HCT116 (cell line): ENCODE measurements around the gene TANGO6. TPM values are rescaled to one million over a fixed set of nuclear protein-coding genes. Genes with fewer than 3 reads are reported as not detected.

ENCODE experiments used
- ATAC-seq: fragments of 200-7000 bp; cut with Tn5 transposase; 2 replicates; pipeline ENCODE4 v1.9.1; 2020; ENCODE audit warnings: mild to moderate bottlenecking, moderate library complexity
- BruUV-seq: library from RNA; stranded (reverse); fragments of 400-500 nt; replicated peaks from 2 replicates; lab custom pipeline; 2021; lab: Mats Ljungman, UMichigan
- CTCF ChIA-PET: fragments of 300-600 bp; sonication (Branson Sonifier 250); formaldehyde crosslinking; loops from one replicate; lab custom pipeline; 2021; ENCODE audit warnings: antibody characterized with exemption; lab: Charles Lee
- POLR2A ChIA-PET: fragments of 300-600, 350-600 bp; sonication (Branson Sonifier 250); formaldehyde crosslinking; loops from one replicate; lab custom pipeline; 2021; ENCODE audit warnings: antibody characterized with exemption; lab: Charles Lee
- RAD21 ChIA-PET, 2 experiments: fragments of 300-600 bp; sonication (Branson Sonifier 250); formaldehyde crosslinking; loops; one replicate each; lab custom pipeline; 2023; ENCODE audit warnings: low total read pairs in 2 of 2; ENCODE audit not compliant: uncharacterized antibody in 2 of 2, unreplicated experiment in 2 of 2, low non-redundant PET in 1 of 2; lab: Charles Lee
- DNase-seq: peaks from one replicate; pipeline ENCODE4 v3.0.0-alpha.2; 2010; ENCODE audit warnings: low read depth, low spot score
- H2AFZ ChIP-seq: fragments of 200-600 bp; shearing (Covaris generic), sonication (generic); 2 replicates; pipeline ENCODE4 v1.6.1; 2017; ENCODE audit warnings: low read depth, mixed run types, mixed read lengths, antibody characterized with exemption, low read length; ENCODE audit not compliant: poor library complexity, severe bottlenecking
- H3K27ac ChIP-seq: 2 replicates; pipeline ENCODE4 v1.5.1; 2012; ENCODE audit warnings: low read depth, low read length
- H3K27me3 ChIP-seq: fragments of 200-600 bp; sonication (generic); 2 replicates; pipeline ENCODE4 v1.6.1; 2016; ENCODE audit warnings: mixed run types, low read length, mixed read lengths; ENCODE audit not compliant: insufficient read depth
- H3K36me3 ChIP-seq, 2 experiments: fragments of 200-500 bp in 1 of 2; fragments of 200-600 bp in 1 of 2; sonication (Bioruptor generic) in 1 of 2; sonication (generic) in 1 of 2; 2 replicates each; pipeline versions ENCODE4 v1.5.1 to v1.6.1; 2014 to 2016; ENCODE audit warnings: low read length in 2 of 2, inconsistent platforms in 1 of 2, mixed read lengths in 1 of 2, mixed run types in 1 of 2; ENCODE audit not compliant: insufficient read depth in 2 of 2, control insufficient read depth in 1 of 2
- H3K4me1 ChIP-seq, 2 experiments: fragments of 200-600 bp in 1 of 2; sonication (generic) in 1 of 2; 2 replicates each; pipeline versions ENCODE4 v1.5.1 to v1.6.1; 2012 to 2017; ENCODE audit warnings: low read length in 2 of 2, inconsistent platforms in 1 of 2, mild to moderate bottlenecking in 1 of 2, mixed read lengths in 1 of 2, mixed run types in 1 of 2, moderate library complexity in 1 of 2; ENCODE audit not compliant: insufficient read depth in 2 of 2, control insufficient read depth in 1 of 2
- H3K4me2 ChIP-seq: fragments of 200-600 bp; sonication (generic); 2 replicates; pipeline ENCODE4 v1.6.1; 2017; ENCODE audit warnings: mixed run types, low read length, mixed read lengths
- H3K4me3 ChIP-seq, 2 experiments: fragments of 200-600 bp in 1 of 2; sonication (generic) in 1 of 2; replicated peaks in 1 of 2; 2 replicates each; pipeline ENCODE4 v1.5.1; 2011 to 2016; ENCODE audit warnings: low read length in 2 of 2, control low read depth in 1 of 2, low read depth in 1 of 2, mild to moderate bottlenecking in 1 of 2, mixed read lengths in 1 of 2, mixed run types in 1 of 2
- H3K79me2 ChIP-seq: fragments of 200-600 bp; sonication (generic); 2 replicates; pipeline ENCODE4 v1.6.1; 2017; ENCODE audit warnings: mild to moderate bottlenecking, mixed run types, low read length, moderate library complexity, mixed read lengths; ENCODE audit not compliant: insufficient read depth
- H3K9ac ChIP-seq: fragments of 200-600 bp; sonication (generic); 2 replicates; pipeline ENCODE4 v1.6.1; 2016; ENCODE audit warnings: low read length, mixed read lengths
- H3K9me2 ChIP-seq: fragments of 200-600 bp; sonication (generic), shearing (Covaris generic); 2 replicates; pipeline ENCODE4 v1.6.1; 2017; ENCODE audit warnings: mixed run types, mild to moderate bottlenecking, moderate library complexity; ENCODE audit not compliant: insufficient read depth
- H3K9me3 ChIP-seq, 2 experiments: fragments of 200-500 bp in 1 of 2; fragments of 200-600 bp in 1 of 2; sonication (Bioruptor generic) in 1 of 2; sonication (generic) in 1 of 2; 2 replicates each; pipeline ENCODE4 v1.6.1; 2014 to 2017; ENCODE audit warnings: low read length in 2 of 2, mixed read lengths in 2 of 2, inconsistent platforms in 1 of 2, low read depth in 1 of 2, mild to moderate bottlenecking in 1 of 2, mixed run types in 1 of 2, moderate library complexity in 1 of 2; ENCODE audit not compliant: control insufficient read depth in 1 of 2, insufficient read depth in 1 of 2
- H4K20me1 ChIP-seq: fragments of 200-600 bp; sonication (generic), shearing (Covaris generic); 2 replicates; pipeline ENCODE4 v1.6.1; 2017; ENCODE audit warnings: mixed run types, mild to moderate bottlenecking, moderate library complexity; ENCODE audit not compliant: insufficient read depth
- ATF3 ChIP-seq: IDR thresholded peaks from 2 replicates; pipeline ENCODE4 v1.6.1; 2012
- CBX3 ChIP-seq: IDR thresholded peaks from 2 replicates; pipeline ENCODE4 v1.6.1; 2012; ENCODE audit warnings: low read depth
- CTCF ChIP-seq, 3 experiments: fragments of 200-600 bp in 1 of 3; sonication (generic) in 1 of 3; IDR thresholded peaks in 2 of 3; conservative IDR thresholded peaks in 1 of 3; 2 replicates each; pipeline ENCODE4 v1.5.1; 2012 to 2017; ENCODE audit warnings: low read depth in 2 of 3, low read length in 2 of 3, antibody characterized with exemption in 1 of 3, borderline replicate concordance in 1 of 3, control low read depth in 1 of 3, mild to moderate bottlenecking in 1 of 3, mixed read lengths in 1 of 3, mixed run types in 1 of 3, moderate library complexity in 1 of 3; ENCODE audit not compliant: insufficient read depth in 1 of 3
- EZH2 ChIP-seq: fragments of 200-600 bp; sonication (generic); IDR thresholded peaks from 2 replicates; pipeline ENCODE4 v1.6.1; 2017; ENCODE audit warnings: antibody characterized with exemption, mixed run types
- EZH2phosphoT487 ChIP-seq: fragments of 200-600 bp; IDR thresholded peaks from 2 replicates; pipeline ENCODE4 v1.6.1; 2018; ENCODE audit warnings: antibody characterized with exemption, borderline replicate concordance
- MAX ChIP-seq: IDR thresholded peaks from 2 replicates; pipeline ENCODE4 v1.6.1; 2012
- POLR2AphosphoS5 ChIP-seq: IDR thresholded peaks from 2 replicates; pipeline ENCODE4 v1.6.1; 2011; ENCODE audit warnings: mild to moderate bottlenecking, low read depth, low read length, moderate library complexity
- RAD21 ChIP-seq: IDR thresholded peaks from 2 replicates; pipeline ENCODE4 v1.6.1; 2012; ENCODE audit warnings: low read depth, mild to moderate bottlenecking
- SIN3A ChIP-seq: IDR thresholded peaks from 2 replicates; pipeline ENCODE4 v1.6.1; 2012; ENCODE audit warnings: low read depth
- SP1 ChIP-seq: IDR thresholded peaks from 2 replicates; pipeline ENCODE4 v1.6.1; 2012; ENCODE audit warnings: low read depth
- SRF ChIP-seq: IDR thresholded peaks from 2 replicates; pipeline ENCODE4 v1.6.1; 2012; ENCODE audit warnings: low read depth
- TCF7L2 ChIP-seq: IDR thresholded peaks from 2 replicates; pipeline ENCODE4 v1.7.0; 2011; ENCODE audit warnings: borderline replicate concordance, inconsistent platforms; ENCODE audit not compliant: insufficient read depth, insufficient read length; ENCODE audit errors: extremely low read depth
- ZBTB33 ChIP-seq: IDR thresholded peaks from 2 replicates; pipeline ENCODE4 v1.6.1; 2011; ENCODE audit warnings: mild to moderate bottlenecking, low read length, moderate library complexity; ENCODE audit not compliant: insufficient replicate concordance; ENCODE audit errors: extremely low read depth
- ZFX ChIP-seq: fragments of 450-650 bp; IDR thresholded peaks from 2 replicates; pipeline ENCODE4 v1.6.1; 2017
- ZNF274 ChIP-seq: fragments of 200-500 bp; sonication (Bioruptor generic); IDR thresholded peaks from 2 replicates; pipeline ENCODE4 v1.6.1; 2014; ENCODE audit warnings: mild to moderate bottlenecking, low read depth, low read length, inconsistent platforms
- intact Hi-C: fragments of 100-400 bp; cut with micrococcal nuclease; formaldehyde crosslinking; loops from 2 replicates; pipeline ENCODE4 v1.10.0; 2022
- total RNA-seq: library from RNA; stranded (reverse); gene quantifications from one replicate; pipeline ENCODE4 v1.2.1, GENCODE V29; 2021; ENCODE audit not compliant: unreplicated experiment

TANGO6 gene
- total RNA-seq, 1 experiment from 2014 or later: 16.4 TPM

- no peak overlapping the region for H3K4me3 ChIP-seq
- TF ChIP-seq RAD21 (no peak), POLR2AphosphoS5 (no peak), MAX (no peak), SP1 (no peak), SIN3A (no peak)
- TF ChIP-seq, all 23 proteins: peak for 0
- Histone ChIP-seq H3K9me2 (no peaks in the 10 kb centered on the region), H3K4me1 (no peaks in the 10 kb centered on the region), H3K27ac (no peak overlapping the region), H3K9me3 (no peaks in the 10 kb centered on the region), H2AFZ (no peak overlapping the region), H4K20me1 (no peaks in the 10 kb centered on the region), H3K9ac (no peak overlapping the region), H3K27me3 (no peaks in the 10 kb centered on the region), H3K4me2 (no peak overlapping the region), H3K79me2 (no peaks in the 10 kb centered on the region), H3K36me3 (peaks cover 38 to 43% of the 10 kb centered on the region in 2 experiments)
- ChIA-PET POLR2A (no interaction called here), RAD21 (no interaction called here), CTCF (interaction anchor here (0.6 kb wide), 1 partner anchor 994 kb away, joined by 3 read pairs; no protein-coding TSS in a partner anchor)
- no TSS peak for BruUV-seq
- ATAC-seq: no peak
- intact Hi-C loops: no loop called here
- no peak for DNase-seq
Measured at GRCh38 chr16:68814516-68814915, 28.8 kb upstream of the TANGO6 start.

- intact Hi-C loops: no loop called here
- no peak overlapping the region for H2AFZ ChIP-seq
- no peak overlapping the region for H3K4me3 ChIP-seq
- CTCF ChIA-PET: no interaction called here
- H3K9me2 ChIP-seq: no peaks in the 10 kb centered on the region
- no peaks in the 10 kb centered on the region for H3K27me3 ChIP-seq
- H4K20me1 ChIP-seq: no peaks in the 10 kb centered on the region
- H3K79me2 ChIP-seq: no peaks in the 10 kb centered on the region
- no peaks in the 10 kb centered on the region for H3K9me3 ChIP-seq
- RAD21 ChIA-PET: no interaction called here
- POLR2A ChIA-PET: interaction anchor here (1.2 kb wide), 1 partner anchor 86 kb away, joined by 3 read pairs; the partner anchor contains the start of gene CDH1
- H3K9ac ChIP-seq: no peak overlapping the region
- BruUV-seq: no TSS peak
- H3K4me2 ChIP-seq: no peak overlapping the region
- peaks cover 22 to 32% of the 10 kb centered on the region in 2 experiments for H3K36me3 ChIP-seq
- ATAC-seq (no peak), DNase-seq (no peak)
- no peaks in the 10 kb centered on the region for H3K4me1 ChIP-seq
- H3K27ac ChIP-seq: no peak overlapping the region
- TF ChIP-seq TCF7L2: no peak
- no peak for TF ChIP-seq CTCF (IDR thresholded peaks at IDR 0.05 in 2 of 3, conservative IDR thresholded peaks at IDR 0.05 in 1 of 3; ENCODE audit: borderline replicate concordance in 1 of 3, insufficient read depth in 1 of 3, low read depth in 2 of 3, low read length in 2 of 3)
- TF ChIP-seq EZH2phosphoT487: no peak
- no peak for TF ChIP-seq ZBTB33
- TF ChIP-seq SRF: no peak
- no peak for TF ChIP-seq MAX
- TF ChIP-seq ZNF274: no peak
- TF ChIP-seq ZFX: no peak
- TF ChIP-seq CBX3: no peak
- TF ChIP-seq EZH2: no peak
- TF ChIP-seq ATF3: no peak
Measured at GRCh38 chr16:68823401-68824135, 19.8 kb upstream of the TANGO6 start.
